ENCODE measurements around the gene MAPK12. TPM values are rescaled to one million over a fixed set of nuclear protein-coding genes. Genes with fewer than 3 reads are reported as not detected.
A peak's percentile ranks its signal among the peaks of the same experiment; 100 is the strongest.

Gene MAPK12
- total and polyA plus RNA-seq, 12 donors = 10.6 to 23.0 (median 16.1) TPM

GRCh38 chr22:50266994-50267393 is 5.5 kb upstream of the MAPK12 start:
- peak overlapping the region in 7 of 10 donors; percentile 17 to 43 (median 37) for H3K4me3 ChIP-seq
- H3K36me3 ChIP-seq = peaks cover 0 to 10% (median 0%) of the 10 kb centered on the region in 9 donors
- H3K27ac ChIP-seq = no peak overlapping the region
- DNase-seq = no peak
- no peaks in the 10 kb centered on the region for H3K9me3 ChIP-seq
- intact Hi-C loops (cut with DNase I) = no loop called here
- 48 to 66% methylated on average over 36 to 37 of the region's 37 CpGs for WGBS, 2 donors
- no peak for ATAC-seq
- peaks cover 16 to 63% (median 51%) of the 10 kb centered on the region in 9 donors for H3K4me1 ChIP-seq
- no peak for TF ChIP-seq CTCF (IDR thresholded peaks at IDR 0.05)
- H3K27me3 ChIP-seq = peaks cover 0 to 74% (median 0%) of the 10 kb centered on the region in 7 donors

- peaks cover 0 to 70% (median 0%) of the 10 kb centered on the region in 7 donors for H3K27me3 ChIP-seq
- H3K27ac ChIP-seq = no peak overlapping the region
- peaks cover 0 to 10% (median 0%) of the 10 kb centered on the region in 9 donors for H3K36me3 ChIP-seq
- DNase-seq (no peak), ATAC-seq (no peak)
- H3K4me3 ChIP-seq = no peak overlapping the region
- no peaks in the 10 kb centered on the region for H3K9me3 ChIP-seq
- no peak for TF ChIP-seq CTCF (IDR thresholded peaks at IDR 0.05)
- intact Hi-C loops (cut with DNase I) = no loop called here
- peaks cover 9 to 58% (median 38%) of the 10 kb centered on the region in 9 donors for H3K4me1 ChIP-seq
- WGBS, 2 donors = 81 to 83% methylated on average over 15 of the region's 15 CpGs
Measured at GRCh38 chr22:50264946-50265669, 3.6 kb upstream of the MAPK12 start.

GRCh38 chr22:50264104-50264745 is 2.7 kb upstream of the MAPK12 start:
- H3K9me3 ChIP-seq = no peaks in the 10 kb centered on the region
- H3K4me3 ChIP-seq = no peak overlapping the region
- 88 to 91% methylated on average over 15 of the region's 15 CpGs for WGBS, 2 donors
- peaks cover 0 to 63% (median 0%) of the 10 kb centered on the region in 7 donors for H3K27me3 ChIP-seq
- DNase-seq (no peak), ATAC-seq (no peak)
- TF ChIP-seq CTCF (IDR thresholded peaks at IDR 0.05) = no peak
- H3K36me3 ChIP-seq = peaks cover 0 to 10% (median 0%) of the 10 kb centered on the region in 9 donors
- no peak overlapping the region for H3K27ac ChIP-seq
- H3K4me1 ChIP-seq = peaks cover 7 to 53% (median 33%) of the 10 kb centered on the region in 9 donors
- intact Hi-C loops (cut with DNase I) = no loop called here

- TF ChIP-seq CTCF (IDR thresholded peaks at IDR 0.05) = no peak
- Histone ChIP-seq H3K27me3 (peaks cover 0 to 52% (median 0%) of the 10 kb centered on the region in 7 donors), H3K36me3 (peaks cover 0 to 10% (median 0%) of the 10 kb centered on the region in 9 donors), H3K4me3 (no peak overlapping the region), H3K4me1 (peaks cover 10 to 53% (median 28%) of the 10 kb centered on the region in 9 donors), H3K9me3 (no peaks in the 10 kb centered on the region), H3K27ac (no peak overlapping the region)
- DNase-seq (no peak), ATAC-seq (no peak)
- intact Hi-C loops (cut with DNase I) = no loop called here
- WGBS, 2 donors = 56 to 58% methylated on average over 9 of the region's 9 CpGs
Measured at GRCh38 chr22:50262973-50263617, 1.6 kb upstream of the MAPK12 start.

Data from heart right ventricle (tissue), 16 donors.